Measurements from ENCODE around the gene RHBDD3. TPM values are rescaled to one million over a fixed set of nuclear protein-coding genes. Genes with fewer than 3 reads are reported as not detected.

Gene RHBDD3
- total and polyA plus RNA-seq, 2 of the 4 experiments (the other 2 are of a cell fraction), result 5.7 to 21.5 TPM

- no peaks in the 10 kb centered on the region for H3K4me1 ChIP-seq (ENCODE audit: control insufficient read depth, insufficient read depth, low read length)
- DNase-seq (no peak), ATAC-seq (ENCODE audit: low read depth) (no peak)
- CTCF ChIA-PET, result no interaction called here
- intact Hi-C loops (cut with micrococcal nuclease), result no loop called here
- H3K36me3 ChIP-seq (ENCODE audit: control insufficient read depth, insufficient read depth, low read length), result peaks cover 9% of the 10 kb centered on the region
- no peak overlapping the region for H2BK5ac ChIP-seq (ENCODE audit: low read depth, low read length, poor library complexity, severe bottlenecking)
- H3K79me1 ChIP-seq (ENCODE audit: low read depth in 1 of 2, low read length in 2 of 2), result no peaks in the 10 kb centered on the region
- no peak overlapping the region for H3K56ac ChIP-seq (ENCODE audit: extremely low read depth, insufficient read depth, low read length)
- H3K18ac ChIP-seq (ENCODE audit: low read depth, low read length), result no peak overlapping the region
- no peak overlapping the region for H4K8ac ChIP-seq (ENCODE audit: low read depth in 2 of 2, low read length in 2 of 2)
- H3K4ac ChIP-seq (ENCODE audit: low read depth, low read length), result no peak overlapping the region
- no peaks in the 10 kb centered on the region for H3K9me3 ChIP-seq (ENCODE audit: control insufficient read depth, insufficient read depth, low read length)
- no peaks in the 10 kb centered on the region for H4K20me1 ChIP-seq (ENCODE audit: insufficient read depth, low read length)
- H3K14ac ChIP-seq (replicated peaks; ENCODE audit: low read depth, low read length), result no peak overlapping the region
- H2BK20ac ChIP-seq (ENCODE audit: low read depth, low read length), result no peak overlapping the region
- POLR2A ChIA-PET (ENCODE audit: unreplicated experiment), result interaction anchor here (0.7 kb wide), 1 partner anchor 65 kb away, joined by 4 read pairs; no protein-coding TSS in a partner anchor
- 97% methylated on average over 7 of the region's 17 CpGs; no CpG with 5 or more reads in 1 of the 2 experiments for WGBS, 2 experiments (ENCODE audit: extremely low coverage in 2 of 2, insufficient read length in 1 of 2)
- no peak overlapping the region for H2BK120ac ChIP-seq (ENCODE audit: low read depth, low read length)
- H3K23ac ChIP-seq (ENCODE audit: low read depth, low read length), result no peak overlapping the region
- no peak overlapping the region for H3K9ac ChIP-seq (ENCODE audit: low read depth, low read length)
- no peak overlapping the region for H3K4me2 ChIP-seq (ENCODE audit: low read depth, low read length)
- no peak overlapping the region for H4K91ac ChIP-seq (ENCODE audit: insufficient read depth, low read depth, low read length)
- in situ Hi-C loops (cut with MboI; ENCODE audit: low sequenced_read_pairs), result no loop called here
- H3K27me3 ChIP-seq (ENCODE audit: control insufficient read depth, insufficient read depth, low read length), result no peaks in the 10 kb centered on the region
- H3K9me1 ChIP-seq (ENCODE audit: insufficient read depth, low read length), result 0 out of 2 replicates have a peak, but pooled peaks cover 2% of the 10 kb centered on the region
- H3K4me3 ChIP-seq (ENCODE audit: insufficient read depth, low read depth, low read length), result no peak overlapping the region
- peak overlapping the region; percentile 43 for H2AFZ ChIP-seq (replicated peaks; ENCODE audit: low read length, poor library complexity)
- no peak overlapping the region for H4K5ac ChIP-seq (ENCODE audit: low read depth, low read length)
- H2AK5ac ChIP-seq (ENCODE audit: low read depth, low read length), result no peak overlapping the region
- dilution Hi-C loops (cut with HindIII; ENCODE audit: low sequenced_read_pairs, unreplicated experiment), result no loop called here
- H2AK9ac ChIP-seq (replicated peaks; ENCODE audit: low read depth, low read length, poor library complexity), result peak overlapping the region; percentile 37
- H2BK15ac ChIP-seq (ENCODE audit: low read depth, low read length), result no peak overlapping the region
- BruUV-seq (replicated peaks), result no TSS peak
- H3K27ac ChIP-seq (ENCODE audit: insufficient read depth, low read length), result no peak overlapping the region
- TF ChIP-seq MXI1 (IDR thresholded peaks at IDR 0.05; ENCODE audit: borderline replicate concordance, low read depth, low read length) (no peak), FOS (IDR thresholded peaks at IDR 0.05; ENCODE audit: low read depth, low read length) (no peak), POLR2A (IDR thresholded peaks at IDR 0.05; ENCODE audit: low read depth, low read length) (no peak), CEBPB (IDR thresholded peaks at IDR 0.05; ENCODE audit: low read depth, low read length) (no peak), MAZ (IDR thresholded peaks at IDR 0.05; ENCODE audit: borderline replicate concordance, low read depth, low read length) (no peak), SMC3 (IDR thresholded peaks at IDR 0.05; ENCODE audit: low read depth, low read length) (no peak), RFX5 (IDR thresholded peaks at IDR 0.05; ENCODE audit: low read depth, low read length) (no peak), MAFK (IDR thresholded peaks at IDR 0.05; ENCODE audit: low read depth, low read length) (no peak), ELK1 (IDR thresholded peaks at IDR 0.05; ENCODE audit: borderline replicate concordance, low read depth, low read length) (no peak), RAD21 (IDR thresholded peaks at IDR 0.05; ENCODE audit: low read length) (no peak), RCOR1 (IDR thresholded peaks at IDR 0.05; ENCODE audit: insufficient replicate concordance, low read length) (no peak), BHLHE40 (IDR thresholded peaks at IDR 0.05; ENCODE audit: low read depth, low read length) (no peak), NFE2L2 (IDR thresholded peaks at IDR 0.05; ENCODE audit: low read depth, low read length) (no peak), CHD1 (IDR thresholded peaks at IDR 0.05; ENCODE audit: low read depth, low read length) (no peak)
- TF ChIP-seq, protein P1, sequence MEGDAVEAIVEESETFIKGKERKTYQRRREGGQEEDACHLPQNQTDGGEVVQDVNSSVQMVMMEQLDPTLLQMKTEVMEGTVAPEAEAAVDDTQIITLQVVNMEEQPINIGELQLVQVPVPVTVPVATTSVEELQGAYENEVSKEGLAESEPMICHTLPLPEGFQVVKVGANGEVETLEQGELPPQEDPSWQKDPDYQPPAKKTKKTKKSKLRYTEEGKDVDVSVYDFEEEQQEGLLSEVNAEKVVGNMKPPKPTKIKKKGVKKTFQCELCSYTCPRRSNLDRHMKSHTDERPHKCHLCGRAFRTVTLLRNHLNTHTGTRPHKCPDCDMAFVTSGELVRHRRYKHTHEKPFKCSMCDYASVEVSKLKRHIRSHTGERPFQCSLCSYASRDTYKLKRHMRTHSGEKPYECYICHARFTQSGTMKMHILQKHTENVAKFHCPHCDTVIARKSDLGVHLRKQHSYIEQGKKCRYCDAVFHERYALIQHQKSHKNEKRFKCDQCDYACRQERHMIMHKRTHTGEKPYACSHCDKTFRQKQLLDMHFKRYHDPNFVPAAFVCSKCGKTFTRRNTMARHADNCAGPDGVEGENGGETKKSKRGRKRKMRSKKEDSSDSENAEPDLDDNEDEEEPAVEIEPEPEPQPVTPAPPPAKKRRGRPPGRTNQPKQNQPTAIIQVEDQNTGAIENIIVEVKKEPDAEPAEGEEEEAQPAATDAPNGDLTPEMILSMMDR (conservative IDR thresholded peaks at IDR 0.05; ENCODE audit: low read depth, low read length), result no peak
Measured at GRCh38 chr22:29258407-29259252, 9.2 kb downstream of the RHBDD3 start.

All from IMR-90 (cell line).